ENCODE results near the gene CYP26B1.

The CYP26B1 gene

GRCh38 chr2:72129681-72130340 lies 17.9 kb downstream of the CYP26B1 start:
- DNase-seq (ENCODE audit: low read depth in 2 of 2): no peak

- no peak for DNase-seq (ENCODE audit: low read depth in 2 of 2)
Measured at GRCh38 chr2:72128843-72129227, 18.8 kb downstream of the CYP26B1 start.

GRCh38 chr2:72128059-72128842 lies 19.4 kb downstream of the CYP26B1 start:
- no peak for DNase-seq (ENCODE audit: low read depth in 2 of 2)

DNA sequence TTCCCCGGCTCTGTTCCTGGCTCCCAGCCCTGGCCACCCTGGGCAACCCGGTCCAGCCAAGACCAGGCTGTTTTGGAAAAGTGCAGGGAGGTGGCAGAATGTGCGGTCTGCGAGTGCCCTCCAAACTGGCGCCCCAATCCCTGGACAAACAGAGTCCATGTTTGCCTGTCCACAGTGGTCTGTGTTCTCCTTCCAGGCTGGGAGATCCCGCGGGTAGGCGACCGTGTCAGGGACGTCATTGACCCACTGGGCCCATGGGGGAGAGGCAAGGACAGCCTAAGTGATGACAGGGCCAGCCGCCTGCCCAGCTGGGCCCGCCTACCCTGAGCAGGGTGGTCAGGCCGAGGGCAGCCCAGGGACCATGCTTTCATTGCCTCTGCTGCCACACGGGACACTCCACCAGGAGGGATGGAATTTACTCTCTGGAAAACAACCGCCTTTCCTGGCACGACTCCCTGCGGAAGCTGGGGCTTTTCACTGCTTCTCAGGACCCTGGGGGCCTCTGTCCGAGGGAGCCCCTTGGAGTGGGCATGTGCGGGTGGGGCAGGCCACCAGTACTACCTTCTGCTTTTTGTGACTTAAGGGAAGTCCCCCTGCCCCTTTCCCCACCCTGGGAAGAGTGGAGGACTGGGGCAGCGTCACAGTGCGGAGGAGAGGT lies 20.1 kb downstream of the CYP26B1 start:
- DNase-seq (ENCODE audit: low read depth in 2 of 2): no peak

- no peak for DNase-seq (ENCODE audit: low read depth in 2 of 2)
Measured at GRCh38 chr2:72126186-72127100, 21.2 kb downstream of the CYP26B1 start.

DNA sequence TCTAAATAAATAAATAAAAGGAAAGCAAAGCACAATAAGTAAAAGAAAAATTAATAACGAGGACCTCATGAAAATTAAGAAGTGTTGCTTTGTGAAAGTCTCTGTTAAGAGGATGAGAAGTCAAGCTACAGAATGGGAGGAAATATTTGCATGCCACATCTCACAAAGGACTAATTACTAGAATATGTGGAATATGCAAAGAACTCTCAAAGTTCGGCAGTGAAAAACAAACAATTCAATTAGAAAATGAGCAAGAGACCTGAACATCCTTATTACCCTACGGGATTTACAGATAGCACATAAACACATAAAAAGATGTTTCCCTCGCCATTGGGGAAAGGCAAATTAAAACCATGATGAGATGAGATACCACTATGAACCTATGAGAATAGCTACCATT lies 23.3 kb downstream of the CYP26B1 start:
- DNase-seq (ENCODE audit: low read depth in 2 of 2): no peak

GRCh38 chr2:72121153-72121552 lies 26.5 kb downstream of the CYP26B1 start:
- no peak for DNase-seq (ENCODE audit: low read depth in 2 of 2)

DNA sequence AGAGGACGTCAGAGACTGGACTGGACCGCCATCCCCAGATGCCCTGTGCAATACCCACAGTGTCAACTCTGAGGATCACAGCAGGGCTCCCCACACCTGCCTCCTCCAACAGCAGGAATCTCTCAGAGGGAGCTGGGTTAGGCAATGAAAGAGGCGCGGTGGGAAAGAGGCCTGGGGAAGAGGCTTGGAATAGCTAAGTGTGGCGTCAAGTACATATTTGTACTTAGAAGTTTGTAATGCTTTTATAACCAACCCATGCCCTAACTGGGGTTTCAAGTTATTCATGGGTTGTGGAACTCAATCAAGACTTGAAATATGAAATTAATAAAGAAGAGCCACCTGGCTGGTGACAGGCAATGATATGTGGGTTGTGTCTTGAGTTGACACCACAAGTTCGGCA lies 28.7 kb downstream of the CYP26B1 start:
- DNase-seq (ENCODE audit: low read depth in 2 of 2): no peak

- DNase-seq (ENCODE audit: low read depth in 2 of 2): no peak
Measured at GRCh38 chr2:72118386-72118785, 29.3 kb downstream of the CYP26B1 start.

DNA sequence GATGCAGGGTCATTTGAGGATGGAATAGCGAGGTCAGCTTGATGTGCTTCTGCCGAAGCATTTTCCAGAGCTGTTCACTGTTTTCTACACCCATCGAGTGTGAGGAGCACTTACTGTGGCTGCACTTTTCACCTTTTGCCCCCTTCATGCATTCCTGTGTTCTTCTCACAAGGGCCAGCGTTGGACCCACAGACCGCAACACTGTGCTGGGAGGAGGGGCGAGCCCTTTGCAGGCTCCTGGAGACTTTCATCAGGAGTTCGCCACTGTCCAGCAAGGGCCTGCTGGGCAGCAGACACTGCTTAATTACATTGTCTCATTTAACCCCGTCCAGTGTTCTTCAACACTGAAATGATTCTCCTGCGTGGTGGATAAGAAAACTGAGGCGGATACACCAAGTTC lies 29.9 kb downstream of the CYP26B1 start:
- no peak for DNase-seq (ENCODE audit: low read depth in 2 of 2)

DNA sequence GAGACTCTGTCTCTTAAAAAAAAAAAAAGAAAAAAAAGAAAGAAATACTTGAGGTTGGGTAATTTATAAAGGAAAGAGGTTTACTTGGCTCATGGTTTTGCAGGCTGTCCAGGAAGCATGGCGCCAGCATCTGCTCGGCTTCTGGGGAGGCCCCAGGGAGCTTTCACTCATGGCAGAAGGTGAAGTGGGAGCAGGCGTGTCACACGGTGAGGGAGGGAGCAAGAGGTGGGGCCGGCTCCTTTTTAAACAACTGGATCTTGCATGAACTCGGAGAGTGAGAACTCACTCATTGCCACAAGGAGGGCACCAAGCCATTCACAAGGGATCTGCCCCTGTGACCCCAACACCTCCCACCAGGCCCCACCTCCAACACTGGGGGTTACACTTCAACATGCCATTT lies 30.6 kb downstream of the CYP26B1 start:
- no peak for DNase-seq (ENCODE audit: low read depth in 2 of 2)

DNA sequence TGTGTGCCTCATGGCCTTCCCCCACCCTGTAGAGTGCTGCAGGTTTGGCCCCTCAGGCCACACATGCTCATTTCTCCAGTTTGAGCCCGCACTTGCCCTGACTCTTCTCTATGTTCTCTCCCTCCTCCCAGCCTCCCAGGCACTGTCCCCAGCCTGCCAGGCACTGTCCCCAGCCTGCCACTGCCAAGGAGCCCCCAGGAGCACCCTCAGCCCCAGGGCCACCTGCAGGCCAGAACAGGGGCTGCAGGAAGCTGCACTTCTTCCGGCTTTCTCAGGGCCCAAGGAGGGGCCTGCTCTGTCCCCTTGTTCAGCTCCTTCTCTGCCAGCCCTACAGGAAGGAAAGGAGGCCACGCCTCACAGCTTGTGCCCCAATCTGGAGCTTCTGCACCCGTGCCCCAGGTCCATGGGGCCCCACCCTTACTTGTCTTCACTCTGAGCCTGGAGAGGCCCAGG lies 31.6 kb downstream of the CYP26B1 start:
- DNase-seq (ENCODE audit: low read depth in 2 of 2): no peak

GRCh38 chr2:72115110-72116080 lies 32.3 kb downstream of the CYP26B1 start:
- no peak for DNase-seq (ENCODE audit: low read depth in 2 of 2)

- DNase-seq (ENCODE audit: low read depth in 2 of 2): no peak
Measured at GRCh38 chr2:72114693-72115051, 33.0 kb downstream of the CYP26B1 start.

DNA sequence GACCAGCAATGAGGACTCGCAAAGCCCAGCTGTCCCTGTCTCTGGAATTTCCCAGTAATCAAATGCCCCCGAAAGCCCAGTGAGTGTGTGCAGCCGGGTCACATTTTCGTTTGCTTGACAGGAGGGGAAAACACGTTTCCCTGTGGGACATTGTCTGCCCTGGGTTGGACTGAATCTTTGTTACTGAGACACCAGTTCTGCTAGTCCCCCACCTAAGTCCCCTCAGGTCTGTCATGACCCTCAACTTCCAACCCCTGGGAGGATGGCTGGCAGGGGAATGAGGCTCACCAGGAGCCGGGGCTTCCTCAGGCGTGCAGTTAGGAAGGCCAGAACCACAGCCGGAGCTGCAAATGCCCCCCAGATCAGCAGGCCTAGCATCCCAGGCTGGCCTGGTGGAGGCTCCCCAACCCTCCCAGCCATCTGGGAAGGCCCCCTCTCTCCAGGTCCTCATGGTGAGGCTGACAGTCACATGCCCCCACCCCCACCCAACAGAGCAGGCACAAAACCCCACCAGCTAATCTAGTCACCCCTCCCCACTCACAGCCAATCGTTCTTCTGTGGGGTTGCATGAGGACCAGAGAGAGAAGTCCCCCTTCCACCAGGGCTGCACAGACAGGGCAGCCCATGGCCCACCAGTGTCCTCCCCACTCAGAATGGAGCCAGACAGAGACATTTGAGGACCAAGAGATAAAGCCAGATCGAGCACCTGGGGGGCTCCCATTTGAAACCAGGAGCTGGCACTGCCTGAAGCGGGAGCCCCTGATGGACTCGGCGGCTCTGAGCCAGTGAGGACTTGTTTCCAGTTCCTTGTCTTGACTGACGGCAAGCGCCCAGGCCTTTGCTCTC lies 33.6 kb downstream of the CYP26B1 start:
- DNase-seq (ENCODE audit: low read depth in 2 of 2): no peak

DNA sequence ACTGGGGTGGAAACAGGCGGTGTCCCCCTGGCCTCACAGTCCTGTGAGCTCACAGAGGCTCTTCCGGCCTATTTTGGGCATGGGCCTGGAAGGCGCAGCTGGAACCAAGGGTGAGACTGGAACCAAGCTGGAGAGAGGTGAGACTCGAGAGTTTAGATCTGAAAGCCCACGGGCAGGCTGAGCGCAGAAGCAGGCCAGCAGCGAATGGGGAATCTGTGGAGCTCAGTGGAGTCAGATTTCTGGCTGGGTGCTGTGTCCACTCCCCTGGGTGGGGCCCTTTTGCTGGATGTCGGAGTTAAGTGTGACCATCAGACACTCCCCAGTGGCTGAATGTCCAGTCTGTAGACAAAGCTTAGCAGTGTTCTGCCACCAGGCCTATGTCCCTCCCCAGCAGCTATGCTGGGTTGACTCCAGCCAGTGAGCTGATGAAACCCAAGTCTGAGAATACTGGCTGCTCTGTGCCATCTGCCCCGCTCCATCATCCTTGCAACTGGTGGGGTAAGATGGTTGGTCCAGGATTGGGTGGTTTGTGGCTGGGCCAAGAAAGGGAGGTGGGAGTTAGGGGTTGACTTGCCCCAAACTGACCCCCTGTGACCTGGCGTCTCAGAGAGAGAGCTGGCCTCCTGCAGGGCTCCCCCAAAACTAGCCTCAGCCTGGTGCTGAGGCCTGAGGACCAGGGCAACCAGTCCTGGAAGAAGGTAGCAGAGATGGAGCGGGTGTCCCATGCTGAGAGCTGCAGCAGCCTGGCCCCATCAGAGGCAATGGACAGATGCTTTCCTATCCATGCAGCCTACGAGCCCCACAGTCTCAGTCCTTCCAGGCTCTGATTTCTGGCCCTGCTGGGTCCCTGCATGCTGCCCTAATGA lies 34.4 kb downstream of the CYP26B1 start:
- no peak for DNase-seq (ENCODE audit: low read depth in 2 of 2)

DNA sequence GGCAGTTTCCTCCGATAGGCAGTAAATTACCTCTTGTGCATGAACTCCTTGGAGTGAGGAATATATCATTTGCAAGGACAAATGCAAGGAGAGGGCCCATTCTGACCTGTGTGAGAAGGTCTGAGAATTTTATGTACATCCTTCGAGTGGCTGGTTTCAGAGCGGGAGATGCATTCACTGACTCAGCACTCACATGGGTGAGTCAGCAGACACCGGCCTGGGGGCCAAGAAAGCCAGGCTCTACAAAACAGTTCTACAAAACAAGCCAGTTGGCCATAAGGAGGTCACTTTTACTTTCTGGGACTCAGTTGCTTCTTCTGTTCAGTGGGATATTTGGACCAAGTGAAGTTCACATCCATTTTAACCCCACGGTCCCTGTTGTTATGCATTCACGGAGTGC lies 35.3 kb downstream of the CYP26B1 start:
- DNase-seq (ENCODE audit: low read depth in 2 of 2): no peak

GRCh38 chr2:72111061-72111460 lies 36.6 kb downstream of the CYP26B1 start:
- no peak for DNase-seq (ENCODE audit: low read depth in 2 of 2)

- DNase-seq (ENCODE audit: low read depth in 2 of 2): no peak
Measured at GRCh38 chr2:72109904-72110303, 37.8 kb downstream of the CYP26B1 start.
